ENCODE results near the gene DSTN. TPM values are rescaled to one million over a fixed set of nuclear protein-coding genes. Genes with fewer than 3 reads are reported as not detected.

Gene DSTN
- total RNA-seq, 4 donors from 2014 or later: 166 to 322 (median 242) TPM

DNA sequence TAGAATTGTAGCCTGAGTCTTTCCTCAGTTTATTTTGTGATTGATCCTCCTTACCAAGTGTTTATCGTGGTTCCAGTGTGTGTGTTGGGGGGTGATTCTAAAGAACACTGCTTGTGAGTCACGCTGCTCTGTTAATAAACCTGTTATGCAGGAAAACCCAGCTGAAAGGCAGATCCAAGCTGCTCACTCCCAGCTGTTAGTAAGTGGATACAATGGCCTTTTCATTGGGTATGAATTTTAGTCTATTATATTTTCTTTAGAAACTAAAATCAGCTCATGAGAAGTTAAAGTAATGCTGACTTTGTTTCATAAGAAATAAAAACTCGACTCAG, 12.2 kb upstream of the DSTN start:
- 18 to 26% methylated on average over 3 of the region's 3 CpGs for WGBS, 2 donors
- TF ChIP-seq POLR2A (IDR thresholded peaks at IDR 0.05) (no peak), CTCF (IDR thresholded peaks at IDR 0.05) (no peak), EP300 (IDR thresholded peaks at IDR 0.05) (no peak)
- Histone ChIP-seq H3K36me3 (no peaks in the 10 kb centered on the region), H3K27me3 (no peaks in the 10 kb centered on the region), H3K4me1 (peaks cover 0 to 34% (median 14%) of the 10 kb centered on the region in 4 donors), H3K9me3 (no peaks in the 10 kb centered on the region), H3K4me3 (no peak overlapping the region), H3K27ac (peak overlapping the region in 3 of 4 donors; percentile 60 to 80 (median 79))
- DNase-seq (ENCODE audit: low spot score in 2 of 2): no peak

DNA sequence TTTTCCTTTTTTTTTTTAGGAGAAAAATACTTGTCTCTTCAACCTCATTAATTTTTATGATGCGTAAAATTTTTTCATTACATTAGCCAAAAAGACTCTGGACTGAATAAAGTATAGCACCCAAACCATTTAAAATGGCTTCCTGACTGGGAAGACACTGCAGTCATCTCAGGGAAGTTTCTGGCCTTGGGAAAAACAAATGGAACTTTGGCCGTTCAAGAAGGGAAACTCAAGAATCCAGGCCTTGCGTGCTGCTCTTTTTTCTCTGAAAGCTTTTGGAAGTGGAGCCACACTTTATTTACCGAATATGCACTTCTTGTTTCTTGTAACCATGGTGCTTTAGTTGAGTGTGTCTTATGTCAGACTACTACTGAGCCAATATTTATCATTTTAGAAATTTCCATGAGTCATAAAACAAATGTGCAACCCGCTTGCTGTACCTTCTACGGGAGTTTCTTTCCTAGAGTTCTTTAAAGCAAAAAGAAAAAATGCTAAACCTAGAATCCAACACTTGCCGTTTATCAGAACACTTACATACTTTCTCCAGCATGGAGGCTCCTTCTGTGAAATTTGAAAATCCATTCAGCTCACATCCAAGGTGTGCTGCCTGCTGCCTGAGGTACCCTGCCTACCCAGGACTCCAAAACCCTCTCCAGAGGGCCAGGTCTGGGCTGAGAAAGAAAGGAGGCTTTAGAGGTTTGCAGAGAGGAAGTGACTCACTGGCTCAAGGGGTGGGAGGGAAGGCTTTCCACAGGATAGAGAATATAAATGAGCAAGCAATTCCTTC, 11.5 kb upstream of the DSTN start:
- DNase-seq (ENCODE audit: low spot score in 2 of 2): no peak

GRCh38 chr20:17558941-17559304, 11.0 kb upstream of the DSTN start:
- no peak for DNase-seq (ENCODE audit: low spot score in 2 of 2)
- TF ChIP-seq POLR2A (IDR thresholded peaks at IDR 0.05) (no peak), EP300 (IDR thresholded peaks at IDR 0.05) (no peak), CTCF (IDR thresholded peaks at IDR 0.05) (no peak)
- H3K4me3 ChIP-seq: no peak overlapping the region
- H3K4me1 ChIP-seq: peaks cover 0 to 34% (median 14%) of the 10 kb centered on the region in 4 donors
- no peaks in the 10 kb centered on the region for H3K36me3 ChIP-seq
- 81 to 82% methylated on average over 1 of the region's 1 CpG for WGBS, 2 donors
- H3K27ac ChIP-seq: peak overlapping the region in 3 of 4 donors; percentile 60 to 80 (median 79)
- H3K27me3 ChIP-seq: no peaks in the 10 kb centered on the region
- H3K9me3 ChIP-seq: no peaks in the 10 kb centered on the region

More for the DNA sequence above, 11.5 kb upstream of the DSTN start:
- H3K4me1 ChIP-seq: peaks cover 0 to 34% (median 14%) of the 10 kb centered on the region in 4 donors
- no peaks in the 10 kb centered on the region for H3K27me3 ChIP-seq
- peak overlapping the region in 3 of 4 donors; percentile 60 to 80 (median 79) for H3K27ac ChIP-seq
- H3K9me3 ChIP-seq: no peaks in the 10 kb centered on the region
- no peaks in the 10 kb centered on the region for H3K36me3 ChIP-seq
- TF ChIP-seq POLR2A (IDR thresholded peaks at IDR 0.05): no peak
- TF ChIP-seq EP300 (IDR thresholded peaks at IDR 0.05): peak in 1 of 2 donors; percentile 42
- H3K4me3 ChIP-seq: no peak overlapping the region
- 50 to 51% methylated on average over 7 of the region's 7 CpGs for WGBS, 2 donors

- H3K36me3 ChIP-seq: no peaks in the 10 kb centered on the region
- H3K9me3 ChIP-seq: no peaks in the 10 kb centered on the region
- peak overlapping the region in 3 of 4 donors; percentile 60 to 80 (median 79) for H3K27ac ChIP-seq
- no peaks in the 10 kb centered on the region for H3K27me3 ChIP-seq
- H3K4me1 ChIP-seq: peaks cover 0 to 34% (median 14%) of the 10 kb centered on the region in 4 donors
- TF ChIP-seq CTCF (IDR thresholded peaks at IDR 0.05) (no peak), EP300 (IDR thresholded peaks at IDR 0.05) (no peak), POLR2A (IDR thresholded peaks at IDR 0.05) (no peak)
- H3K4me3 ChIP-seq: no peak overlapping the region
- DNase-seq (ENCODE audit: low spot score in 2 of 2): no peak
- WGBS, 2 donors: 93 to 97% methylated on average over 6 of the region's 6 CpGs
Measured at GRCh38 chr20:17559338-17559737, 10.5 kb upstream of the DSTN start.

- WGBS, 2 donors: 78 to 80% methylated on average over 5 of the region's 5 CpGs
- no peak for DNase-seq (ENCODE audit: low spot score in 2 of 2)
- H3K36me3 ChIP-seq: no peaks in the 10 kb centered on the region
- TF ChIP-seq POLR2A (IDR thresholded peaks at IDR 0.05) (no peak), EP300 (IDR thresholded peaks at IDR 0.05) (no peak), CTCF (IDR thresholded peaks at IDR 0.05) (no peak)
- H3K9me3 ChIP-seq: no peaks in the 10 kb centered on the region
- no peak overlapping the region for H3K27ac ChIP-seq
- H3K4me1 ChIP-seq: peaks cover 0 to 34% (median 14%) of the 10 kb centered on the region in 4 donors
- H3K27me3 ChIP-seq: no peaks in the 10 kb centered on the region
- no peak overlapping the region for H3K4me3 ChIP-seq
Measured at GRCh38 chr20:17560344-17561074, 9.4 kb upstream of the DSTN start.

All from tibial nerve (tissue), 4 donors.